CD4-positive, alpha-beta T cell treated with Interleukin-6 at 100 ng/mL for 8 hours (primary cell): ENCODE data around the gene GABRD.

Source experiments
- DNase-seq: peaks from one replicate; pipeline ENCODE4 v3.0.0-alpha.2; 2020; ENCODE audit warnings: mixed read lengths, low spot score

Gene GABRD

DNA sequence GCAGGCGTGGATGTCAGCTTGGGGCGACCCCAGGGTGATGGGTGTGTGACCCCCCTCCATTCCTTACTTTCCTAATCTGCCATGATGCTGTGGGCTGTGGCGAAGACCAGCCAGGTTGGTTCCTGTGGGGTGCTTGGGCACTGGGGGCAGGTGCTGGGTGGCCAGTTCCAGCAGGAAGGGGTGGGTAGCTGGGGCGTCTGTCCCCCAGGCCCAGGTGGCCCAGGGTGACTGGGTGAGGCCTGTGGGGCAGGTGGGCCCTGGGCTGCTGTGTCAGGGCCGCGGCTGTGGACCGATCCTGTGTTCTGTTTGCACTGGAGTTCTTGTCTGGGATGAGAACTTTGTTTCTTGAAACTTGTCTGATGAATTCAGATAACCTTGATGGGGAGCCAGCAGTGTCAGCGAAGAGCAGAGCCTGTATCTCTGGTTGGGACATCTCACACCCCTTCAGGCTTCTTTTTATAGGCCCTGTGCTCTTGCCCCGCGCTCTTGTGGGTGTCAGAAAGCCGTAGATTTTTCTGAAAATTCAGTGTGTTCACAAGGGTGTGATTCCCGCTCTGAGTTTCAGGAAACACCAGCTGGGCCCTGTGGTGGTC, 34.7 kb downstream of the GABRD start:
- no peak for DNase-seq

DNA sequence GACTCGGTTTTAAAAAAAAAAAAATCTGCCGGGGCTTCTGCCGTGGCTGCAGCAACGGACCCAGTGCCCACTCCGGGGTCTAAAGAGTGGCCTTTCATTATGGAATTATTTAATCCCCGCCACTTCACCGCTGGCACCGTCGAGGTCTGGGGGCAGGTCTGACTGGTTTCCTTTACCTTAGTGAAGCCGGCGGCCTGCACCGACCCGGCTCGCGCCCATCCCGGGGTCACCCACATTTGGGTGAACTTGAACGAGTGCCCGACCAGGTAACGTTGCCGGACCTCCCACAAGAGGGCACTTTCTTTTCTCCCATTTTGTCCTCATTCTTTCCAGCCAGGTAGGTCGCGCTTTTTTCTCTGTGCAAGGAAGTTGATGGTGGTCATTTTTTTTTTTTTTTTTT, 35.4 kb downstream of the GABRD start:
- DNase-seq: no peak

GRCh38 chr1:2055911-2056575, 36.9 kb downstream of the GABRD start:
- DNase-seq: no peak

- DNase-seq: no peak
Measured at GRCh38 chr1:2056955-2057590, 37.9 kb downstream of the GABRD start.

GRCh38 chr1:2059290-2059953, 40.3 kb downstream of the GABRD start:
- DNase-seq: no peak

DNA sequence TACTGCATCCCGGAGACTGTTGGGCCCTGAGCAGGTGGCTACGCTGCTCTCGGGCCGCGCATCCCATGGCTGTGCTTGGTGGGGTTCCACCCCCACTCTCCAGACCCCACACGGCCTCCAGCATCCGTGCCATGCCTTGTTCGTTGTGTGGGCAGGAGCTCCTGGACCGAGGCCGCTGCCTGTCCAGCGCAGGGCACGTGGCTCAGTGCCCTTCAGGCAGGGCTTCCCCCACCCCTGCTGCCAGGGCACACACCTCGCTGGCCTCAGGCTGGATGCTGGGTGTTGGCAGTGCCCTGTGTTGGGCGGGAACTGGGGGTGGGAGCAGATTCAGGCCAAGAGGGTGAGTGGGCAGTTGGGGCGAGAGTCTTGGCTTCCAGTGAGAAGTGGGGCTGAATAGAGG, 40.9 kb downstream of the GABRD start:
- DNase-seq: no peak

- no peak for DNase-seq
Measured at GRCh38 chr1:2060535-2060934, 41.4 kb downstream of the GABRD start.

- no peak for DNase-seq
Measured at GRCh38 chr1:2061065-2061778, 42.1 kb downstream of the GABRD start.

- DNase-seq: no peak
Measured at GRCh38 chr1:2065699-2066098, 46.6 kb downstream of the GABRD start.

GRCh38 chr1:2067393-2067792, 48.2 kb downstream of the GABRD start:
- no peak for DNase-seq

DNA sequence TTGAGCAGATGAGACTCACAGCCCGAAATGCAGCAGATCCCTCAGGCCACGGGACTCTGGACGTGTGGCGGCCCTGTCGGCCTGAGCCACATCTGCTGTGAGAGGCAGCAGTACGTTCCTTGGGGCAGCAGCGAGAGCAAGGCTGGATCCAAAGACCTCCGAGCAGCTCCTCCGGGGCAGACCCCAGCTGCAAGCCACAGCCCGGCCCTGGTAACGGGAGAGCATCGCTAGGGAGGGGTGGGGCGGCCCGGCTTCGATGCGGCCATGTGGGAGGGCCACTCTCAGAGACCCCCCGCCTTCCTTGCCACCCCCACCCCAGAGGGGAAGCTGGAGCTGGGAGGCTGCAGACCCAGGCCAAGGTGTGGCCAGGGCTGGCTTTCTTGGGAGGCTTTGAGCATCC, 48.8 kb downstream of the GABRD start:
- no peak for DNase-seq

- DNase-seq: no peak
Measured at GRCh38 chr1:2068951-2069350, 49.8 kb downstream of the GABRD start.

- no peak for DNase-seq
Measured at GRCh38 chr1:2070016-2070415, 50.9 kb downstream of the GABRD start.

GRCh38 chr1:2070800-2071530, 51.8 kb downstream of the GABRD start:
- no peak for DNase-seq

GRCh38 chr1:2072109-2072806, 53.1 kb downstream of the GABRD start:
- DNase-seq: no peak

DNA sequence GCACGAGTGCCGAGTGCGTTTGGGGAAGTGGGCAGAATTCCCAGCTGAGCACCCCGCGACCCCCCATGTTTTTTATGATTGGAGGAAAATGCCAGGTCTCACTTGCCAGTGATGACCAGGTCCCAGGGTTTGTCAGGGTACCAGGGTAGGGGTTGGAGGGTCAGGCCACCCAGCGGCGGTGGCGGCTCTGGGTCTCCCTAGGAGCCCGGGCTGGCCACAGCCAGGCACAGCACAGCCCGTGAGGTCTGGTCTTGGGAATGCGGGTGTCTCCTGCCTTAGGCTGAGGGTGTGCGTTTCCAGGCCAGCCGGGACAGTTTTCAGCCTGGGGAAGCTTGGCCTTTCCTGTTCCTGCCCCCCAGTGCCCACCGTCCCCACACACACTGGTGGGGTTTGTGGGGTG, 53.7 kb downstream of the GABRD start:
- no peak for DNase-seq

GRCh38 chr1:2073382-2074230, 54.5 kb downstream of the GABRD start:
- no peak for DNase-seq

DNA sequence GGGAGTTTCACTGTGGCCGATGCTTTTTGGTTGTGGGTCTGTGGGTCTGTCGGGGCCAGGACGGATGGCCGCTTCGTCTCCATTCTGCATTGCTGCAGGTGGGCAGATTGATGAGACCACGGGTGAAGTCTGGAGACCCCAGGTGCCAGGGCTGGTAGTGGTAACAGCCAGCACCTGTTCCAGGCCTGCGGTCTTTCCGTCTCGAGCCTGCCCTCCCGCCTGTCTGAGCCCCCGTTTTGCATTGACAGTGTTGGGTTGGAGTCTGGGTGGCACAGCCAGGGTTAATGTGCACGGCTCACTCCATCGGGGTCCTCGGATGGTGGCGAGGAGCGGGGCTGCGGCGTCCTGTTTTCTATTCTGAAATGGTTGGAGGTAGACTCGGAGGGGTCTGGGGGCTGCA, 55.3 kb downstream of the GABRD start:
- DNase-seq: no peak

DNA sequence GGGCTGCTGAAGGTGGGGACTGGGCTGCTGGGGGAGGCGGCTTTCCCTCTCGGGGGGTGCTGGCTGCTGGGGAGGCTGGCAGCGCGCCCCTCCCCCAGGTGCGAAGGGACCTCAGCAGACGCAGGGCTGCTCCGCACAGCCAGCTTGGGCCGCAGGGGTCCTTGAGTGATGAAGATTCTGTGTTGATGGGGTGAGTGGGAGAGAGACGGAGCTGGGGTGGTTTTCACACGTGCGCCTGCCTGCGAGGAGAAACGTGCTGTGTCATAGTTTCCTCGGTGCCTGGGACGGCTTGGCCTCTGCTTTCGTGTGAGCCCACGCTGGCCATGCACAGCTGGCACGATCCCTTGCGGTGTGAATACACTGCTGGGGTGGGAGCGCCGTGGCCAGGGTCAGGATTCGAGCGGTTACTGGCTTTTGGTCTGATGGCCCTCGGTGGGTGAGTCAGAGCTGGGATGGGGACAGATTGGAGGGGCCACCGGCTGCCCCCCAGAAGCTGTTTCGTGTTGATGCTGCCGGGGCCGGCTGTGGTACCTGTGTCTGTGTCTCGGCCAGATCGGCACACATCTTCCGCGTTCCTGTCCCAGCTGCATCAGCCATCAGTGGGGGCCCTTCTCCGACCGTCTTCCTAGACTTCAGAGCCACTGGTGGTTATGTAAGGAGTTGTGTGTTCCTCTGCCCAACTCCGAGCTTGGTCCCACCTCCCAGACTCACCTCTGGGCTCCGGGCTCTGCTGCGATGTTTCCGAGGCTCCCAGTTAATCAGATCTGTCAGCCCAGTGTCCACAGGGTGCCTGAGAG, 56.0 kb downstream of the GABRD start:
- no peak for DNase-seq
